Thyroid gland (tissue), 4 donors: ENCODE results near the gene KRT8.

ENCODE experiments used
- CTCF ChIP-seq, 6 experiments: fragments of 200-600 bp in 3 of 6; fragments of 450-650 bp in 3 of 6; sonication (generic) in 3 of 6; IDR thresholded peaks; one replicate each; pipeline ENCODE4 v1.5.1; 2016 to 2019; ENCODE audit warnings: antibody characterized with exemption in 6 of 6, mild to moderate bottlenecking in 2 of 6, inconsistent platforms in 1 of 6, moderate library complexity in 1 of 6
- POLR2A ChIP-seq, 2 donors: fragments of 450-650 bp; IDR thresholded peaks; one replicate each; pipeline ENCODE4 v1.6.1; 2017; ENCODE audit warnings: antibody characterized with exemption in 2 of 2, mild to moderate bottlenecking in 2 of 2, moderate library complexity in 1 of 2

DNA sequence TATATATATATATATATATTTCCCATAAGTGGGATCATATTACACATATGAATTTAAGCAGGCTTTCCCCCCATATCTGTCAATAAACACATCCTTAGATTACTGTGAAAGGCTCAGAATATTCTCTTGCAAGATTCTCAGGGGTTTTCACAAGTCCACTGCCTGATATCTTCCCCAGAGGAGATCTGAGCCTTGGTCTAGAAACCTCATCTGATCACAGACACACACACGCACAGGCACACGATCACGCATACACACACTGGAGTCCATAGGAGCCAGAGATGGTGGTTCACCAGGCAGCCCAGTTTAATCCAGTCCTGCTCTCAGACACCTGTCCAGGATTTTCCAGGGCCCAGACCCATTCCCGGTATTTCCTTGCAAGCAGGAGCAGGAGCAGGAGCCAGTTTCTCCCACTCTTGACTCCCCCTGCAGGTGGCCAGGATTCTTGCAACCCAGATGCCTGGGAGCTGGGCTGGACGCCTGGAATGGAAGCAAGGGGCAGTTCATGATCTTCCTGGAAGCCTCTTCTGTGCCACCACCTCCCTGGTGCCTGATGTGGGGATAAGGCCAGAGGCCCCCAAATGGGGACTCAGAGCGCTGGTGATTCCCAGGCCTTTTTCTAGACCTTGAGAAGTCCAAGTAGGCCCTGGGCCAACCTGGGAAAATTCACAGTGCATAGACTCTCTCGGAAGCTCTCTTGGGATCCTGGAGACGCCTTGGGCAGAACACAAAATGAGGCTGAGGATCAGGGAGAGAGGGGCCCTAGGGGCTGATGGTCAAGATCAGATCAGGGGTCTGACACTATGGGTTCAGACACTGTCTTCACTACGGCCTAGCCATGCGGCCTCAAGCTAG, 39.6 kb downstream of the KRT8 start:
- peak; percentile 61 to 85 (median 80) for TF ChIP-seq CTCF (IDR thresholded peaks at IDR 0.05)
- TF ChIP-seq POLR2A (IDR thresholded peaks at IDR 0.05): no peak
